OCI-LY3 (cell line): Measurements from ENCODE around the gene NRROS.

Experiments
- H2AFZ ChIP-seq: fragments of 200-600, 300-600 bp; shearing (Covaris generic); 2 replicates; pipeline ENCODE4 v1.6.0; 2014; ENCODE audit warnings: antibody characterized with exemption, low read depth, low read length
- H3K27ac ChIP-seq: fragments of 200-600, 300-600 bp; sonication (generic); 2 replicates; pipeline ENCODE4 v1.5.1; 2014; ENCODE audit warnings: mild to moderate bottlenecking, low read length, moderate library complexity, mixed read lengths
- H3K27me3 ChIP-seq: fragments of 200-600, 300-600 bp; sonication (generic); 2 replicates; pipeline ENCODE4 v1.6.1; 2014; ENCODE audit warnings: low read depth, low read length, mixed read lengths
- H3K36me3 ChIP-seq: fragments of 200-600, 300-600 bp; sonication (generic); replicated peaks from 2 replicates; pipeline ENCODE3; 2014; ENCODE audit warnings: low read depth, low read length, mixed read lengths
- H3K4me1 ChIP-seq: fragments of 300-600, 200-600 bp; sonication (generic); 2 replicates; pipeline ENCODE4 v1.6.1; 2014; ENCODE audit warnings: low read length, mixed read lengths
- H3K4me2 ChIP-seq: fragments of 200-600, 300-600 bp; sonication (generic); 2 replicates; pipeline ENCODE4 v1.6.1; 2014; ENCODE audit warnings: low read length, mixed read lengths
- H3K4me3 ChIP-seq: fragments of 300-600, 200-600 bp; sonication (generic); 2 replicates; pipeline ENCODE4 v1.5.1; 2014; ENCODE audit warnings: antibody characterized with exemption, mild to moderate bottlenecking, low read length, moderate library complexity
- H3K79me2 ChIP-seq: fragments of 300-600, 200-600 bp; shearing (Covaris generic); 2 replicates; pipeline ENCODE4 v1.6.1; 2014; ENCODE audit warnings: mild to moderate bottlenecking, low read length, mixed read lengths
- H3K9ac ChIP-seq: fragments of 300-600, 200-600 bp; shearing (Covaris generic); 2 replicates; pipeline ENCODE4 v1.6.0; 2014; ENCODE audit warnings: mild to moderate bottlenecking, low read length, moderate library complexity
- H3K9me3 ChIP-seq: fragments of 200-600, 300-600 bp; shearing (Covaris generic); 2 replicates; pipeline ENCODE4 v1.6.1; 2014; ENCODE audit warnings: low read length, mixed read lengths; ENCODE audit not compliant: insufficient read depth
- H4K20me1 ChIP-seq: fragments of 200-600, 300-600 bp; sonication (generic); 2 replicates; pipeline ENCODE4 v1.6.1; 2016; ENCODE audit warnings: low read length, mixed read lengths; ENCODE audit not compliant: insufficient read depth
- CTCF ChIP-seq: fragments of 200-600, 300-600 bp; sonication (generic); IDR thresholded peaks from 2 replicates; pipeline ENCODE4 v1.5.1; 2014; ENCODE audit warnings: antibody characterized with exemption, low read length, low read depth
- EZH2phosphoT487 ChIP-seq: fragments of 200-600 bp; shearing (Covaris generic); IDR thresholded peaks from 2 replicates; pipeline ENCODE4 v1.6.1; 2018; ENCODE audit warnings: antibody characterized with exemption, mixed run types, low read depth

Gene NRROS

GRCh38 chr3:196667056-196667825 is 27.7 kb downstream of the NRROS start:
- TF ChIP-seq EZH2phosphoT487 (no peak), CTCF (no peak)
- H3K4me3 ChIP-seq = no peak overlapping the region
- H3K9me3 ChIP-seq = no peaks in the 10 kb centered on the region
- peaks cover 42% of the 10 kb centered on the region for H3K36me3 ChIP-seq
- no peak overlapping the region for H3K9ac ChIP-seq
- peaks cover 7% of the 10 kb centered on the region; the same call in 1 of the 2 replicates for H4K20me1 ChIP-seq
- H3K27me3 ChIP-seq = no peaks in the 10 kb centered on the region
- H2AFZ ChIP-seq = no peak overlapping the region
- H3K27ac ChIP-seq = no peak overlapping the region
- 0 out of 2 replicates have a peak, but pooled peaks cover 3% of the 10 kb centered on the region for H3K4me1 ChIP-seq
- H3K4me2 ChIP-seq = no peak overlapping the region
- no peaks in the 10 kb centered on the region; the same call in 1 of the 2 replicates for H3K79me2 ChIP-seq

GRCh38 chr3:196670339-196670738 is 30.8 kb downstream of the NRROS start:
- H3K27me3 ChIP-seq = no peaks in the 10 kb centered on the region
- peaks cover 3% of the 10 kb centered on the region; the same call in 1 of the 2 replicates for H3K79me2 ChIP-seq
- no peaks in the 10 kb centered on the region for H3K9me3 ChIP-seq
- H3K27ac ChIP-seq = no peak overlapping the region
- no peak overlapping the region for H3K4me3 ChIP-seq
- no peak overlapping the region for H3K4me2 ChIP-seq
- TF ChIP-seq CTCF (no peak), EZH2phosphoT487 (no peak)
- no peak overlapping the region for H2AFZ ChIP-seq
- H3K9ac ChIP-seq = no peak overlapping the region
- H4K20me1 ChIP-seq = no peaks in the 10 kb centered on the region
- peaks cover 26% of the 10 kb centered on the region for H3K36me3 ChIP-seq
- no peaks in the 10 kb centered on the region for H3K4me1 ChIP-seq

GRCh38 chr3:196673632-196674031 is 34.1 kb downstream of the NRROS start:
- no peaks in the 10 kb centered on the region for H4K20me1 ChIP-seq
- H3K4me3 ChIP-seq = no peak overlapping the region
- H3K27me3 ChIP-seq = no peaks in the 10 kb centered on the region
- no peak for TF ChIP-seq EZH2phosphoT487
- TF ChIP-seq CTCF = no peak
- peaks cover 3% of the 10 kb centered on the region; the same call in 1 of the 2 replicates for H3K79me2 ChIP-seq
- H3K9me3 ChIP-seq = no peaks in the 10 kb centered on the region
- no peak overlapping the region for H3K4me2 ChIP-seq
- H3K36me3 ChIP-seq = peaks cover 10% of the 10 kb centered on the region
- no peak overlapping the region for H3K27ac ChIP-seq
- no peak overlapping the region for H2AFZ ChIP-seq
- H3K9ac ChIP-seq = no peak overlapping the region
- H3K4me1 ChIP-seq = no peaks in the 10 kb centered on the region

- Histone ChIP-seq H2AFZ (no peak overlapping the region), H3K4me3 (no peak overlapping the region), H3K4me1 (no peaks in the 10 kb centered on the region), H3K27me3 (no peaks in the 10 kb centered on the region), H3K79me2 (peaks cover 3% of the 10 kb centered on the region; the same call in 1 of the 2 replicates), H3K9me3 (no peaks in the 10 kb centered on the region), H3K36me3 (peaks cover 7% of the 10 kb centered on the region), H4K20me1 (no peaks in the 10 kb centered on the region), H3K4me2 (no peak overlapping the region), H3K27ac (no peak overlapping the region), H3K9ac (no peak overlapping the region)
- no peak for TF ChIP-seq CTCF
- TF ChIP-seq EZH2phosphoT487 = no peak
Measured at GRCh38 chr3:196677353-196677752, 37.9 kb downstream of the NRROS start.
